C4-2B (cell line): ENCODE results near the gene UFD1.

Experiments
- ZFX ChIP-seq: fragments of 450-650 bp; IDR thresholded peaks from 2 replicates; pipeline ENCODE4 v1.6.1; 2017
- TF ChIP-seq, protein P1 (sequence below): fragments of 450-650 bp; conservative IDR thresholded peaks from 2 replicates; pipeline ENCODE4 v1.5.1; 2017; ENCODE audit warnings: mild to moderate bottlenecking

DNA sequence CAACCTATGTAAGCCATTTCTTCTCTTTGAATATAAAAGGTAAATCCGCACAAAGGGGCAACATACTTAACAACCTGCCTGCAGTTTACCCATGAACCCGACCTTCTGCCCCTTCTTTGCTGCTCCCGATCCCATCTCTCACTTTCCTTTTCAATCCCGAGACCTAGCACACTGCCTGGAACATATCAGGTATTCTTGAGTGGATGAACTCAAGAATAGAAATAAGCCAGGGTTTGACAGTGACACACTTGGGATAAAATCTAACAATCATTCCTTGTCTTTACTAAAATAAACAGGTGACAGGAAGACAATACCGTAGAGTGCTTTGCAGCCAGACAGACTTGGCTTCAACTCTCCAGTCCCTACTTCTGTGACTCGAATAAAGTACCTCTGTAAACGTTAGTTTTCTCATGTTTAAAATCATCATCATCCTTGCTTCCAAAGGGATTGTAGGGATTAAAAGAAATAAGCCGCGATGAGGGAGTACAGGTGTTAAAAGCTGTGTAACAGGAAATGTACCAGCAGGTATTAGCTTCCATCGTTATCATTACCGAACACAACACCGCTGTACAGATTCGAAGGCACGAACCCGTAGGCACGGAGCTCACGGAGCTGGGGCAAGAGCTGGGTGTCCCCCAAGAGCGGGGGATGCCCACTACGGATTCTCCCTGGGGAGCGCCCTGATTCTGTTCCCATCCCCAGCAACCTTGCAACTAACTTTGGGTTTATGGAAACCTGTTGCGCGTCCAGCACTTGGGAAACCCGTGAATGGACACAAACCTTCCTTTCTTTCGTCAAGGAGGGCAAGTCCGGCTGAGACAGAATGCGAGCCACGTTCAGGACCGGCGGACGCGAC is 720 bp downstream of the UFD1 start:
- no peak for TF ChIP-seq ZFX
- TF ChIP-seq, protein P1, sequence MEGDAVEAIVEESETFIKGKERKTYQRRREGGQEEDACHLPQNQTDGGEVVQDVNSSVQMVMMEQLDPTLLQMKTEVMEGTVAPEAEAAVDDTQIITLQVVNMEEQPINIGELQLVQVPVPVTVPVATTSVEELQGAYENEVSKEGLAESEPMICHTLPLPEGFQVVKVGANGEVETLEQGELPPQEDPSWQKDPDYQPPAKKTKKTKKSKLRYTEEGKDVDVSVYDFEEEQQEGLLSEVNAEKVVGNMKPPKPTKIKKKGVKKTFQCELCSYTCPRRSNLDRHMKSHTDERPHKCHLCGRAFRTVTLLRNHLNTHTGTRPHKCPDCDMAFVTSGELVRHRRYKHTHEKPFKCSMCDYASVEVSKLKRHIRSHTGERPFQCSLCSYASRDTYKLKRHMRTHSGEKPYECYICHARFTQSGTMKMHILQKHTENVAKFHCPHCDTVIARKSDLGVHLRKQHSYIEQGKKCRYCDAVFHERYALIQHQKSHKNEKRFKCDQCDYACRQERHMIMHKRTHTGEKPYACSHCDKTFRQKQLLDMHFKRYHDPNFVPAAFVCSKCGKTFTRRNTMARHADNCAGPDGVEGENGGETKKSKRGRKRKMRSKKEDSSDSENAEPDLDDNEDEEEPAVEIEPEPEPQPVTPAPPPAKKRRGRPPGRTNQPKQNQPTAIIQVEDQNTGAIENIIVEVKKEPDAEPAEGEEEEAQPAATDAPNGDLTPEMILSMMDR = no peak
